Measurements from ENCODE around the gene FANCI.
A peak's percentile ranks its signal among the peaks of the same experiment; 100 is the strongest.

- TF ChIP-seq, protein P1, sequence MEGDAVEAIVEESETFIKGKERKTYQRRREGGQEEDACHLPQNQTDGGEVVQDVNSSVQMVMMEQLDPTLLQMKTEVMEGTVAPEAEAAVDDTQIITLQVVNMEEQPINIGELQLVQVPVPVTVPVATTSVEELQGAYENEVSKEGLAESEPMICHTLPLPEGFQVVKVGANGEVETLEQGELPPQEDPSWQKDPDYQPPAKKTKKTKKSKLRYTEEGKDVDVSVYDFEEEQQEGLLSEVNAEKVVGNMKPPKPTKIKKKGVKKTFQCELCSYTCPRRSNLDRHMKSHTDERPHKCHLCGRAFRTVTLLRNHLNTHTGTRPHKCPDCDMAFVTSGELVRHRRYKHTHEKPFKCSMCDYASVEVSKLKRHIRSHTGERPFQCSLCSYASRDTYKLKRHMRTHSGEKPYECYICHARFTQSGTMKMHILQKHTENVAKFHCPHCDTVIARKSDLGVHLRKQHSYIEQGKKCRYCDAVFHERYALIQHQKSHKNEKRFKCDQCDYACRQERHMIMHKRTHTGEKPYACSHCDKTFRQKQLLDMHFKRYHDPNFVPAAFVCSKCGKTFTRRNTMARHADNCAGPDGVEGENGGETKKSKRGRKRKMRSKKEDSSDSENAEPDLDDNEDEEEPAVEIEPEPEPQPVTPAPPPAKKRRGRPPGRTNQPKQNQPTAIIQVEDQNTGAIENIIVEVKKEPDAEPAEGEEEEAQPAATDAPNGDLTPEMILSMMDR (IDR thresholded peaks at IDR 0.05): peak; percentile 92 to 97
- TF ChIP-seq POLR2A (IDR thresholded peaks at IDR 0.05): no peak
Measured at GRCh38 chr15:89358755-89359439, 115.1 kb downstream of the FANCI start.
